Right ventricle myocardium superior (tissue), 1 donor: ENCODE measurements around the gene FAM120B. TPM values are rescaled to one million over a fixed set of nuclear protein-coding genes. Genes with fewer than 3 reads are reported as not detected.

Source experiments
- ATAC-seq: fragments of 200-7000 bp; cut with Tn5 transposase; one replicate; pipeline ENCODE4 v1.9.1; 2020; ENCODE audit warnings: mild to moderate bottlenecking; ENCODE audit not compliant: poor library complexity
- DNase-seq: peaks from one replicate; pipeline ENCODE4 v3.0.0-alpha.2; 2020
- intact Hi-C: fragments of 100-400 bp; cut with DNase I; formaldehyde crosslinking; loops from one replicate; pipeline ENCODE4 v1.11.2; 2022
- total RNA-seq: library from RNA; stranded (reverse); fragmentation: NEBNext Ultra II Directional; extraction: Animal tissue kit (Norgen Biotek cat#: 25700); gene quantifications from one replicate; pipeline ENCODE4 v1.2.1, GENCODE V29; 2021
- donor health status: DM: no; HTN: yes; CAD: no; lungs with severe emphysema.

The FAM120B gene
- total RNA-seq, 1 donor from 2014 or later = 16.5 TPM

DNA sequence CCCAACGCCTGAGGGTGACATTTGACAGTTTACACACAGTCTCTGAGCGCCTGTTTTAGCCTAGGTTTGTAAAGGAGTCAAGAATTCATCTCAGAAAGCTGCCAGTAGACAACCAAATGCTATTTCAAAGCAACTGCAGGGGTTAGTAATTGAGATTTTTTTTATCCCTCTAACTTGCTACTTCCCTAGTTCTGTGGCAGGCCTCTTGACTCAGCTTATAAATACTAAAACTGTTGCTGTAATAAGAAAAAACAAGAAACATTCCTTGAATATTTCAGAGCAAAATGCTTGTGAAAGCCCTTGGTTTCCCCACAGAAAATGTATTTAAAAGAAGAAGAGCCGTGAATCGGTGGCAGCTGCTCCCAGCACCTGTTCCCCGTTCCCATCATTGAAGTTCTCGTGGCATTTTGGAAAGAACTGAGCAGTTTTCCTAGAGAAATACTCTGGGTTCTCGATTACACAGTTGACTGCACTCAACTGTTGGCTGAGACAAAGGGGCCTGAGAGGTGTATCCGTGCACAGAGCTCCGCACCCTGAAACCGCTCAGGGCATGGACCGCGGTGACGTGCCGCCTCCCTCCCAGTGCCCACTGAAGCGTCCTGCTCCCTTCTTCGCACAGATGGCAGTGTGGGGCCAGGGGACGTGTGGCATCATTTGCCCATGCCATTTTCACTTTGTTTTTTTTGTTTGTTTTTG is 36.6 kb upstream of the FAM120B start:
- DNase-seq = no peak
- intact Hi-C loops = no loop called here
- no peak for ATAC-seq

DNA sequence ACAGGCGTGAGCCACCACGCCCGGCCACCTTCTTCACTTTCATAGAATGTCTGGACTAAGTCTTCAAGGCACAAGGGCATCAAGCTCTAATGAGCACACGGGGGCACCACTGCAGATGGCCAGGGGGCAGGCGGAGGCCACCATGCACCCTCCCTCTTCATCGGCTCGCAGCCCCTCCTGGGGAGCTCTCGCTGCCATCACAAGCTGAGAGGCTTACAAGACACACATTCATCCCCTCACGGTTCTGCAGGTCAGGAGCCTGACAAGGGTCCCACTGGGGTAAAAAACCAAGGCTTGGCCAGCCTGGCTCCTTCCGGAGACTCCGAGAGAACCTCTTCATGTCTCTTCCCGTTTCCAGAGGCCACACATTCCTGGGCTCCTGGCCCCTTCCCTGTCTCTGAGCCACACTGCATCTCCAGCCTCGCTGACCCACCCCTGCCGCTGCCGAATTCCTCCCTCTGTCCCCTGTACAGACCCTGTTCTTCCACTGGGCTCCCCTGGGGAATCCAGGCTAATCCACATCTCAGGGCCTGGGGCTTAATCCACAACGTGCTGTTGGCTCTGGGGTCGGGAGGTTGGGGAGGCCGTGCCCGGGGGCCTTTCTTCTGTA is 35.5 kb upstream of the FAM120B start:
- DNase-seq (no peak), ATAC-seq (no peak)
- intact Hi-C loops = no loop called here

DNA sequence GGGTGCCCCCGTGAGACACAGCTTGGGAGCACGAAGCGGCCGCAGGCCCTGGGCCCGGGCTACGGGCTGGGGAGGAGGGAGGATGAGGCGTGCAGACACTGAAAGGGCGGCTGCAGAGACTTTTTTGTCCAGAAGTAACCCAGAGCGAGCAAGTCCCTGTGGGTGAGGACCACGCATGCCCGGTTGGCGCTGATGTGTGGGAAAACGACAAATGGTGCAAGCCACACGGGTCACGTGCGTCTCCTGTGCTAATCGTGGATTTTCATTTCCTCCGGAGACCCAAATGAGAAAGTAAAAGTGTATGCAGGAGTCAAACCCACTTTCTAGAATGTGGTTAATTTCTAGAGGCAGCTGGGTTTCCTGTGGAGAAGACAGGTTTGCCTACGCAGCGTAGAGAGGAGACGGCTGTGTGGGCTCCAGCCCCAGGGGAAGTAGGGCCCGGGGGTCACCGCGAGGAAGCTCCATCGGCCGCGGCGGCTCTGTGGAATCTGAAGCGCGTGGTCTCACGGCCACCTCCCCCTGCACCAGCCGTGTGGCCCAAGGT is 34.7 kb upstream of the FAM120B start:
- ATAC-seq (peak; percentile 14), DNase-seq (peak; percentile 73)
- intact Hi-C loops = no loop called here

DNA sequence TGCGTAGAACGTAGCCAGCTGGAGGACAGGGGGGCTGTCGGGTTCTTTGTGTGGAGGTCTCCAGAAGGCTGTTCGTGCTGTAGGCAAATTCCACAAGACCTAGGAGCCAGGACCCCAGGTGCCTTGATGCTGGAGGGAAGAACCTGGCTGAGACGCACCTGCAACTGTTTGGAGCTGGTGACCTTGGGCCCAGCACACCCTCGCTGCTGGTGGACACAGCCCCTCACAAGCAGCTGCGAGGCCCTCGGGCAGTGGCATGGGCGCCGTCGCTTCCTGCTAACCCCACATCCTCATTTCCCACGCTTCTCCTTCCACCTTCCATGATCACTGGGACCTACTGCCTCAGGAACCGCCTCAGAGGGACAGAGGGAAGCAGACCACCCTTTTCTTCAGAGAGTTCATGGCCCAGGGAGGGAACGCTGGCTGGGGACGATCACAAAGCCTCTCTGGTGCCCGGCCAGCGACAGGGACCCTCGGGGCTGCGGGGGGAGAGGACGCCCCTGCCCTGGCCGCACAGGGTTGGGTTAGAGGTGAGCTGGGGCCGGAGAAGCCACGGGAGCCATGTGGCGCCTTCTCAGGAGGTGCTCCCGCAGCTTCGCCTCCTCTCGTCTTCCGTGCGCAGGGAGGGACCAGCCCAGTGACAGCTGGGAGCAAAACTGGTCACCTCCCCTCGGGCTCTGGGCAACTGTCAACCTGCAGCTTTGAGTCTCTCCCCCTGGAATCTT is 34.1 kb upstream of the FAM120B start:
- intact Hi-C loops = no loop called here
- ATAC-seq (no peak), DNase-seq (no peak)

DNA sequence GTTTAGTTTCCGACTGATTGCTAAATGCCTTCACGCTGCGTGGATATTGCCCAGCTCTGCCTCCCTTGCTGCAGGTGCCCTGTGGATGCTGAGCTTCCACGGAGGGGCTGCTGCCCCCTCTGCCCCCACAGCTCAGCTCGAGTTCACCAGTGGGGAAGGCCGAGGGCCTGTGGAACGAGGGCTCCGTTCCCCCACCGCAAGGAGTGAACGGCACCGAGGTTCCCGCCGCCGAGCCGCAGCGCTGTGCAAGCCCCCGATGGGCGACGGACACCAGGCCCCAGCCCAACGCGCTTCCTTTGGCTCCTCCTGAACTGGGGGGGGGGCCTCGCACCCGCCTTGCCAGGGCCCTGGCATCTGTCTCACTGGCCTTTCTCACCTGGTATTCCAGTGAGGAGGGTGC is 33.4 kb upstream of the FAM120B start:
- intact Hi-C loops = no loop called here
- ATAC-seq = no peak
- DNase-seq = no peak

DNA sequence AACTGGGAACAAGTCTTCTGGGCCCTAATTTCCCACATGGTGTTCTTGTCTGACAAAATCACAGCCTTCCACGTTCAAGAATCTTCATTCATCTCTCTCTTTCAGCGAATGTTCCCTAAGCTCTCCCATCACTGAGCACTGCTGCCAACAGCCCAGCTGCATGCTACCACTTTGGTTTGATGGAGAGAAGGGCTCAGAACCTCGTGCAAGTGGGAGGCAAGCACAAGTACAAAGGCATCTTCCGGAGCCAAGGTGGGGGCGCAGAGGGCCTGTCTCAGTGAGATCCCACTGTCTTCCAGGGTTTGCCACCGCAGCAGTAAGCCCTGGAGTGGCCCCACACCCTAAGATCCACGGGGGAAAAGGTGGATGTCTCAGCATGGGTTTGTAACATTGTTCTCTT is 32.9 kb upstream of the FAM120B start:
- DNase-seq (no peak), ATAC-seq (no peak)
- intact Hi-C loops = no loop called here

DNA sequence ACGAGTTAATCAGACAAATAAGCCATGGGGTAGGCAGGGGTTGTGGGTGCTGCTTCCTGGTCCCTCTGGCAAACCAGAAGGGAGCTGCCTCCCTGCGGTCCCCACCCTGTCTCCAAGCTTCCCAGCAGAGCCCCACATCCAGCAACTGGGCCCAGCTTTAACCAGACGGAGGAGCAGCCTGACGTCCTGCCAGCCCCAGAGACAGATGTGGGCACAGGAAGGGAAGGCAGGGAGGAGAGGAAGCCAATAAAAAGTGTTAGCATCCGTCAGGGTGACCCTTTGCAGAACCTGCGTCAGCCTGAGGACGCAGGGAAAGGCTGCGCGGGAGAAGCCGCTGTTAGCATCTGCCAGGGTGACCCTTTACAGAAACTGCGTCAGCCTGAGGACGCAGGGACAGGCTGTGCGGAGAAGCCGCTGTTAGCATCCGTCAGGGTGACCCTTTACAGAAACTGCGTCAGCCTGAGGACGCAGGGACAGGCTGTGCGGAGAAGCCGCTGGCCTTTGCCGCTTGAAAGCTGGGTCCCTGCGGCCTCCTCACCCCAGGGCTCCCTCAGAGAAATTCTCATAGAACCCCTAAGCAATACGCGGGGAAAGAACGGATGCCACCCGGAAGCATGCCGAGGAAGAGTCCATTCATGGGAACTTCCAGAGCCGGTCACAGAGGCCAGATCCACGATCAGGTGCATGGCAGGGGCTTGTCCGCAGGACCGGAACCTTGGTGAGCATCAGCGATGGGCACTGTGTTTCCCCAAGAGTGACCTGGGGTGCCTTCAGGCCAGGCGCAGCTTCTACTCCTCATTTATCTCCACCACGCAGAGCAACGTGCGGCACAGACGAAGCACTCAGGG is 31.6 kb upstream of the FAM120B start:
- DNase-seq = no peak
- no peak for ATAC-seq
- intact Hi-C loops = no loop called here

DNA sequence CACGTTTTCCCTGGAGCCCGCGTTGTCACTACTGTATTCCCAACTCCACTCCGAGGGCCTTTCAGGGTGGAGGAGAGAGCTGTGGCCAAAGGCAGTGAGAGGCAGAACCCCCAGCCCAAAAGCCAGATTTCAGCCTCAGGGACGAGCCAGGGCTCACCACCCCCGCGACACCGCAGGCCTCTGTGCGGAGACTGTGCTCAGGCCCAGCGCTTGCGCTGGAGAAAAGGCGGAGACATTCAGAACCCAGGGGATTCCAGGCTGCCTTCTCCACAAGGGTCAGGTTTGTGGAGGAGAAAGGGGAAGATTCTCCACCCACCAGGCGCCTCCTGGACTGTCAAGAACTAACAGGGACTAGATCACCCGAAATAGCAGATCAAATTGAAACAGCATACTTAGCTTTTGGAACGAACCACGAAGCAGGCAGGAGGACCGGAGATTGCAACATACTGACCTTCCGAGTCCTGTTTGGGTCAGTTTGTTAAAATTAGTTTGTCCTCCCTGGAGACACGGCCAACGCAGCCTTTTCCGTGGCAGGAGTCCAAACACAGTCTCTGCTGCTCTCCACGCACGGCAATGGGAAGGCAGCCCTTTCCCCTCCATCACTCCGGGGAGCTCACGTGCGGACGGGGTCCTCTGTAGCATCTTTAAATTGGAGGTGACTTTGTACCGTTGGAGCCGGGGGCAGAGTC is 30.0 kb upstream of the FAM120B start:
- peak; percentile 76 for ATAC-seq
- peak; percentile 77 for DNase-seq
- intact Hi-C loops = no loop called here

DNA sequence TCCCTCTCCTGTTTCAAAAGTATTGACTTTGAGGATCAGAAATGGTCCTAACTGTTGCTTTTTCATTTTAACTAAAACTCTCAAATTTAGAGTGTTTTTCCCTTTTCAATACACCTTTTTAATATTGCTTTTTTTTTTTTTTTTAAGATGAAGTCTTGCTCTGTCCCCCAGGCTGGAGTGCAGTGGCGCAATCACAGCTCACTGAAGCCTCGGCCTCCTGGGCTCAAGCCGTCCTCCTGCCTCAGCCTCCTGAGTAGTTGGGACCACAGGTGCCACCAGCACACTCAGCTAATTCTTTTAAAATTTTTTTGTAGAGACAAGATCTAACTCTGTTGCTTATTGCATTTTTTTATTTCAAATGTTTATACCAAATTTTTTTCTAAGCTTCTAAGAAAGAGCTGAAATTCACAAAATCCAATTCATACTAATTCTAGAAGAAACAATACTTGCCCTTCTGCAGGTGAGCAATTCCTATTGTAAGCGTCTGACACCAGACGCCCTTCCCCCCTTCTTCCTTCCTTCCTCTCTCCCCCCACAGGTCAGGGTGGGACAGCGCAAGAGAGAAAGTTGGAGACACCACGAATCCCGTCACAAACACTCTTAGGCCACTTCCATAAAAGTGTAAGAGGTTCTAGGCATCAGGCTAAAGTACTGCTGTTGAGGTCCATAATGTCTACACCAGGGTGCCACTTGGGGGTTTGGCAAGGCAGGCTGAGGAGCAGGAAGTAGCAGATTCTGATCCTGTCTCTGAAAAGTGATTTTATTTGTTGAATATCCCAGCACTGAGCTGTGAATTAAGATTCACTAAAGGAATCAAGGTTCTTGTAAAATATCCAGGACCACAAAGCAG is 28.4 kb upstream of the FAM120B start:
- intact Hi-C loops = no loop called here
- no peak for DNase-seq
- ATAC-seq = no peak

DNA sequence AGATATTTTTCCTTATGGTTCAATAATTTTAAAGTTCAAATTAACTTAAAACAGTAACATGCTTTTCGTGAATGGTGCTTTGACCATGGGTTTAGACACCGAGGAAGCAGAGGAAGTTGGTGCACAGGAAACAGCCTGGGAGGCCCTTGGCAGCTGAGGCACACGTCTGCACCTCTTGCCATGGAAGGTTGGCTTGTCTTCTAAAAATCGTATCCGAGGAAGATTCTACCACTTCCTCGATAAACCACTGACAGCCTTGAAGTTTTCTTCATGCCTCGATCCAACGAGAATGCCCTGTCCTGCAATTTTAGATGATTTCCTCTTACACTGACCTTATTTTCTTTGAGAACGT is 27.8 kb upstream of the FAM120B start:
- DNase-seq (no peak), ATAC-seq (no peak)
- intact Hi-C loops = no loop called here

DNA sequence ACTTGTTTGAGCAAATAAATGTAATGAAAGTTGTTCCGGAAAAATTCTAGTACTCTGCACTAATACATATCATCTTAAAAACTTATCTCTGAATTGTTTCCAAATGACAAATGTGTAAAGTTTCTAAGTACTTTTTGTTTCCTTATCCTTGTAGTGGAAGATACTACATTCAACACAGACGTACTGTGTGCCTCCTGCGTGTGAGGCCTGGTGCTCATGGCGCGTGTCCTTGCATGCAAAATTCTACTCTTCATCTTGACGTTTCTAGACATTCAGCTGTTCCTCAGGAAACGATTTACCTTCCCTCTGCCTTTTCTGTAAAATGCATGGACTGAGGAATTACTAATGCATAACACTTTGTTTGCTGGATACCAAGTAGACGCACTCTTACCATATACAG is 27.1 kb upstream of the FAM120B start:
- DNase-seq (no peak), ATAC-seq (no peak)
- intact Hi-C loops = no loop called here

DNA sequence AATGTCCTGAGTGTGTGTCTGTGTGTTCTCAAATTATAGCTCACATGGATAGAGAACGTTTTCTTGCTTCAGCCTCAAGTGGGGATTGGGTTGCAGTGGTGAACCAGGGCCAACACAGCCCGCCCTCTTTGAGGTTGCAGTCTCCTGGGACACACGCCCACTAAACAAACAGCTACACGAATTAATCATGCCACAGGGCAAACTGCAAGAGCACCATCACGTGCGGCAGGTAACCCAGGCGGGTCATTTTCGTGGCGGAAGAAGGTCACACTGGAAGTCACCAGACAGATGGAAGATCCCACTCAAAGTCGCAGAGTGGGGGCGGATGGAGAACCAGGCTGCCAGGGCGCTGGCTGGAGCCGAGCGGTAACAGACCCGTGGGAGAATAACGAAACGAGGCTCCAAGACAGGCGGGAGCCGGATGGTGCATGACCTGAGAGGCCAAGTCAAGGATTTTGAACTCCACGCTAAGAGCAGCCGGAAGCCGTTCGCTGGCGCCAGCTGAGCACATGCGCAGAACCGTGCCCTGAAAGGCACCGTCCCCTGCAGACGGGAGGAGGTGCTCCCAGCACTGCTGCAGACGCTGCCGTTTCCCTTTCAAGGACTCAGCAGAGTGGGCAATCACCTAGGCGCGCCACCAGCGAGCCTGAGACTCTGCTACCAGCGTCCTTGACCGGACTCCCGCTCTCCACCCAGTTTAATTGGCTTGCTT is 26.4 kb upstream of the FAM120B start:
- DNase-seq (peak; percentile 86), ATAC-seq (peak; percentile 81)
- intact Hi-C loops = loop anchor here (10.0 kb wide), 1 partner anchor 145 kb away; no protein-coding TSS in a partner anchor

DNA sequence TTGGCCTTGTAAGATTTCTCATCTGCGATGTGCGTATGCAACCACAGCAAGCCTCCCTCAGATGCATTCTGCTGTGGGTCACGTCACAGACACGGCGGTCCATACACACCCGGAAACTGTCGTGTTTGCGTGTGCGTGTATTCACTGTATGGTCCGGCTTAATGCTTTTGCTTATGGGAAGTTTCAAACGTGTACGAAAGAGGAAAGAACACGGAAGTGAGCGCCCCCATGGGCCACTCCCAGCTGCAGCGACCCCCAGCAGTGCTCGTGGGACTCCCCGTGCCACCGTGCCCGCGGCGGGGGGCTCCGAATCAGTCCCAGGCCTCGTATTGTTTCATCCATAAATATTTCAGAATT is 25.9 kb upstream of the FAM120B start:
- no peak for DNase-seq
- intact Hi-C loops = loop anchor here (10.0 kb wide), 1 partner anchor 146 kb away; no protein-coding TSS in a partner anchor
- peak; percentile 19 for ATAC-seq

DNA sequence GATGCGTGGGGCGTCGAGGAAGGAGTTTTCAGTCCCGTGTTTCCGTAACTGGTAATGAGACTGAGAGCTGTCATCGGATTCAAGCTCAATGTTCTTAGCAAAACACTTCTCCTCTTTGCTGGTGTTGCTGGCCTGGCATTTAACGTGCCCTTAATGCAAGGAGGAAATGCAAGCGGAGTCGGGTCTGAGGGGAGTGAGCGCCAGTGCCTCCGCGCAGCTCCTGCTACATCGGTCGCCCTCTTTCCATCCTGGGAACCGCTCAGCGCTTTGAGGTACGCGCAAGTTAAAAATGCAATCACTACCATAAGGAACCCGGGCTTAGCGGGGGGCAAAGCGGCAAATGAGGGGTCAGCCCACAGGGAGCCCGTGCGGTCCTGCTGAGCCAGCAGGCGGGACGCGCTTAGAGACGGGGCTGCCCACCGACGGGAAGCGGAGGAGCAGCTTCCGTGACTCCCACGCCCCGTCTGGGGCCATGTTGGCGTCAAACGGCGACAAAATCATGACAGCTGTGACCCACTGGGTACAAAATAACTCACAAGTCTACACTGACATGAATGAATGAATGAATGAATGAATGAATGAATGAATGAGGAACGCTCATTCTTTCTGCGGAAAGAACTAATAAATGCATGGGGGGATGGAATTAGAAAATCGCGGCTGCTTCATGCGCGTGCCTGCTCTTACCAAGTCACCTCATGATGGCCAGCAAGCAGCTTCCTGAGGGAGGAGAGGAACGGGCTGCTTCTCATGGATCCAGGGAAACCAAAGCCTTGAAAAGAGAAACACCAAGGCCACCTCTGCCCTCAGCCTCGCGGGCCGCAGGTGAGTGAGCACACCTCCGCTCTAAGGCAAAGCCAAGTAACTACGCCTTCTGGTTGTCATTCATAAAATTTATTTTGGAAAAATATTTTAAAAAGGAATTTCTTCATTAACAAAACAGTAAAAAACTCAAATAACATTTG is 24.9 kb upstream of the FAM120B start:
- DNase-seq = no peak
- intact Hi-C loops = loop anchor here (10.0 kb wide), 1 partner anchor 147 kb away; no protein-coding TSS in a partner anchor

DNA sequence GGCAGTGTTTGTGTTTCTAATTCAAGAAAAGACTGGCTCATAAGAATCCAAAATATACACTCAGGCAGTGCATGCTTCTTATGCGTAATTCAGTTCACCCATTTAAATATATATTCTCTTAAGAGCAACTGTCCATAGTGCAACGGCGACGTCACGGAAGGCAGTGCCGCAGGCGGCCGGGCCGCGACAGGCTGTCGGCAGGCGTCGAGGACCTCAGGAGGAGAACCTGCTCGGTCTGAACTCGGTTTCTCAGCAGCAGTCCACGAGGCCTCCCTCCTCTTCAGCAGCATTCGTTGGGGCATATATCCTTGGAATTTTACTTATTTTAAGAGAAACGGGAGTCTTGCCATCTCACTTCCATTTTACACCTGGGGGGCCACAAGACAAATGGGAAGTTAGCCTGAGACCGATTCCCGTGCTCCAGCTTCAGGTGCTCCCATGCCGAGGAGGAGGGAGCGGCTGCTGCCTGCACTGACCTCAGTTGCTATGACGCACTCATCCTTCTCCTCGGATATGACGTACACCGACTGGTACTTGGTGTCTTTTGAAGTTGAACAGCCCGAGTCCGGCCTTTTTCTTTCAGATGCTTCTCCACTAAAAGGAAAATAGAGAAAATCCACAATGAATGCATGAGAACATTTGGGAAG is 23.9 kb upstream of the FAM120B start:
- DNase-seq = no peak
- no peak for ATAC-seq
- intact Hi-C loops = loop anchor here (10.0 kb wide), 1 partner anchor 148 kb away; no protein-coding TSS in a partner anchor

More for the DNA sequence above, 24.9 kb upstream of the FAM120B start:
- ATAC-seq = no peak
